Fibroblast of gingiva (primary cell): ENCODE results near the gene ITSN1.

Experiments
- DNase-seq: peaks from one replicate; pipeline ENCODE4 v3.0.0-alpha.2; 2011; ENCODE audit warnings: low read depth

ITSN1 gene

GRCh38 chr21:33840771-33841170 lies 198.5 kb downstream of the ITSN1 start:
- no peak for DNase-seq

- DNase-seq = no peak
Observed at GRCh38 chr21:33841561-33841960, 199.3 kb downstream of the ITSN1 start.

- DNase-seq = peak; percentile 33
Observed at GRCh38 chr21:33843216-33843615, 200.9 kb downstream of the ITSN1 start.

- no peak for DNase-seq
Observed at GRCh38 chr21:33844104-33844889, 202.0 kb downstream of the ITSN1 start.

- DNase-seq = no peak
Observed at GRCh38 chr21:33844890-33845205, 202.5 kb downstream of the ITSN1 start.

GRCh38 chr21:33846141-33846540 lies 203.8 kb downstream of the ITSN1 start:
- no peak for DNase-seq

- no peak for DNase-seq
Observed at GRCh38 chr21:33847588-33848248, 205.4 kb downstream of the ITSN1 start.

- DNase-seq = no peak
Observed at GRCh38 chr21:33848249-33848953, 206.1 kb downstream of the ITSN1 start.

GRCh38 chr21:33849834-33850233 lies 207.5 kb downstream of the ITSN1 start:
- DNase-seq = no peak

GRCh38 chr21:33850401-33850800 lies 208.1 kb downstream of the ITSN1 start:
- no peak for DNase-seq

- no peak for DNase-seq
Observed at GRCh38 chr21:33850985-33851384, 208.7 kb downstream of the ITSN1 start.

GRCh38 chr21:33852485-33852884 lies 210.2 kb downstream of the ITSN1 start:
- no peak for DNase-seq

- no peak for DNase-seq
Observed at GRCh38 chr21:33854604-33855003, 212.3 kb downstream of the ITSN1 start.

- no peak for DNase-seq
Observed at GRCh38 chr21:33855190-33855589, 212.9 kb downstream of the ITSN1 start.

- no peak for DNase-seq
Observed at GRCh38 chr21:33856893-33857527, 214.7 kb downstream of the ITSN1 start.

- DNase-seq = no peak
Observed at GRCh38 chr21:33857846-33858666, 215.8 kb downstream of the ITSN1 start.

GRCh38 chr21:33858667-33859372 lies 216.5 kb downstream of the ITSN1 start:
- peak; percentile 21 for DNase-seq

- no peak for DNase-seq
Observed at GRCh38 chr21:33859373-33860102, 217.2 kb downstream of the ITSN1 start.

- DNase-seq = no peak
Observed at GRCh38 chr21:33860332-33860879, 218.1 kb downstream of the ITSN1 start.

GRCh38 chr21:33861125-33861524 lies 218.8 kb downstream of the ITSN1 start:
- DNase-seq = no peak
